ENCODE measurements around the gene FRS3.

- TF ChIP-seq POLR2A (IDR thresholded peaks at IDR 0.05; ENCODE audit: low read depth, low read length) = no peak
- no peak for TF ChIP-seq POLR2AphosphoS5 (IDR thresholded peaks at IDR 0.05; ENCODE audit: low read depth, low read length)
- TF ChIP-seq SPI1 (IDR thresholded peaks at IDR 0.05; ENCODE audit: low read depth, low read length) = no peak
These were observed 35.4 kb downstream of the FRS3 start for GRCh38 chr6:41744236-41744787.

Measured in GM12891 (cell line).